DND-41 (cell line): ENCODE data around the gene MYH13.

ENCODE experiments used
- ATAC-seq: fragments of 200-7000 bp; cut with Tn5 transposase; 3 replicates; pipeline ENCODE4 v1.9.1; 2021; ENCODE audit warnings: low read depth; ENCODE audit not compliant: insufficient read depth
- DNase-seq: peaks from one replicate; pipeline ENCODE4 v3.0.0-alpha.2; 2020
- H2AFZ ChIP-seq: 2 replicates; pipeline ENCODE4 v1.6.0; 2012; ENCODE audit warnings: low read depth, low read length
- H3K27ac ChIP-seq: 2 replicates; pipeline ENCODE4 v1.5.1; 2012; ENCODE audit warnings: low read length, inconsistent platforms
- H3K27me3 ChIP-seq: fragments of 200-600 bp; sonication (generic); 2 replicates; pipeline ENCODE4 v1.6.0; 2012; ENCODE audit warnings: low read length, mild to moderate bottlenecking, inconsistent platforms; ENCODE audit not compliant: insufficient read depth, poor library complexity
- H3K36me3 ChIP-seq: 2 replicates; pipeline ENCODE4 v1.5.1; 2012; ENCODE audit warnings: low read length, inconsistent platforms; ENCODE audit not compliant: insufficient read depth
- H3K4me1 ChIP-seq: 2 replicates; pipeline ENCODE4 v1.5.1; 2012; ENCODE audit warnings: mild to moderate bottlenecking, low read length; ENCODE audit not compliant: insufficient read depth
- H3K4me2 ChIP-seq: 2 replicates; pipeline ENCODE4 v1.6.0; 2012; ENCODE audit warnings: mild to moderate bottlenecking, moderate library complexity, low read length, inconsistent platforms; ENCODE audit not compliant: insufficient read depth
- H3K4me3 ChIP-seq, 2 experiments: fragments of 200-600 bp in 1 of 2; shearing (Covaris generic) in 1 of 2; 2 replicates each; pipeline ENCODE4 v1.5.1; 2012 to 2016; ENCODE audit warnings: inconsistent platforms in 2 of 2, low read length in 2 of 2, mild to moderate bottlenecking in 2 of 2, low read depth in 1 of 2, moderate library complexity in 1 of 2
- H3K79me2 ChIP-seq: 2 replicates; pipeline ENCODE4 v1.6.0; 2012; ENCODE audit warnings: low read length, inconsistent platforms; ENCODE audit not compliant: insufficient read depth
- H3K9ac ChIP-seq: 2 replicates; pipeline ENCODE4 v1.6.0; 2012; ENCODE audit warnings: low read depth, mild to moderate bottlenecking, inconsistent platforms, low read length, moderate library complexity
- H3K9me3 ChIP-seq: 2 replicates; pipeline ENCODE4 v1.5.1; 2012; ENCODE audit warnings: low read length, moderate library complexity, mild to moderate bottlenecking, inconsistent platforms; ENCODE audit not compliant: insufficient read depth, severe bottlenecking
- H4K20me1 ChIP-seq: 2 replicates; pipeline ENCODE4 v1.6.0; 2012; ENCODE audit warnings: low read length; ENCODE audit not compliant: insufficient read depth
- EZH2 ChIP-seq: IDR thresholded peaks from 3 replicates; pipeline ENCODE4 v1.6.1; 2012; ENCODE audit warnings: borderline replicate concordance, low read depth, mild to moderate bottlenecking, moderate library complexity, low read length, inconsistent platforms; ENCODE audit not compliant: severe bottlenecking
- TF ChIP-seq, protein P1 (sequence below): IDR thresholded peaks from 2 replicates; pipeline ENCODE4 v1.5.1; 2012; ENCODE audit warnings: borderline replicate concordance, low read length, moderate library complexity, mild to moderate bottlenecking; ENCODE audit not compliant: poor library complexity, severe bottlenecking; ENCODE audit errors: extremely low read depth

The MYH13 gene

DNA sequence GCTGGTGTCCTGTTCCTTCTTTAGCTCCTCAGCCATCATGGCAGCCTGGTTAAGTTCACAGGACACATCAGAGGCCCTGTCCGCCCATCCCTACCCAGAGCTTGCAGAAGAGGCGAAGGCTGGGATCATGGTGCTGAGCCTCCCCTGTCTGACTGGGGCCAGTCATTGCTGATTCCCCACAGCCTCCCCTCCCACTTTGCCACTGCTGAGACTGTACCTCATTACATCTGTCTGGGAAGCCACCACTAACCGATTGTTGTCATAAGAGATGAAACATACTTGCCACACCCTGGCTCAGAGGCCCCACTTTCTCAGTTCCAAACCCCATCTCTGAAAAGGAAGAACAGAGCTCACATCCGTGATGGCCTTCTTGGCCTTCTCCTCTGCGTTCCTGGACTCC is 66.2 kb downstream of the MYH13 start:
- Histone ChIP-seq H2AFZ (no peak overlapping the region), H3K9me3 (no peaks in the 10 kb centered on the region), H3K27ac (no peak overlapping the region), H3K4me1 (no peaks in the 10 kb centered on the region), H3K27me3 (peaks cover 8% of the 10 kb centered on the region), H3K4me3 (no peak overlapping the region), H3K4me2 (no peak overlapping the region), H4K20me1 (no peaks in the 10 kb centered on the region), H3K36me3 (no peaks in the 10 kb centered on the region), H3K9ac (no peak overlapping the region), H3K79me2 (no peaks in the 10 kb centered on the region)
- DNase-seq (no peak), ATAC-seq (no peak)
- TF ChIP-seq, protein P1, sequence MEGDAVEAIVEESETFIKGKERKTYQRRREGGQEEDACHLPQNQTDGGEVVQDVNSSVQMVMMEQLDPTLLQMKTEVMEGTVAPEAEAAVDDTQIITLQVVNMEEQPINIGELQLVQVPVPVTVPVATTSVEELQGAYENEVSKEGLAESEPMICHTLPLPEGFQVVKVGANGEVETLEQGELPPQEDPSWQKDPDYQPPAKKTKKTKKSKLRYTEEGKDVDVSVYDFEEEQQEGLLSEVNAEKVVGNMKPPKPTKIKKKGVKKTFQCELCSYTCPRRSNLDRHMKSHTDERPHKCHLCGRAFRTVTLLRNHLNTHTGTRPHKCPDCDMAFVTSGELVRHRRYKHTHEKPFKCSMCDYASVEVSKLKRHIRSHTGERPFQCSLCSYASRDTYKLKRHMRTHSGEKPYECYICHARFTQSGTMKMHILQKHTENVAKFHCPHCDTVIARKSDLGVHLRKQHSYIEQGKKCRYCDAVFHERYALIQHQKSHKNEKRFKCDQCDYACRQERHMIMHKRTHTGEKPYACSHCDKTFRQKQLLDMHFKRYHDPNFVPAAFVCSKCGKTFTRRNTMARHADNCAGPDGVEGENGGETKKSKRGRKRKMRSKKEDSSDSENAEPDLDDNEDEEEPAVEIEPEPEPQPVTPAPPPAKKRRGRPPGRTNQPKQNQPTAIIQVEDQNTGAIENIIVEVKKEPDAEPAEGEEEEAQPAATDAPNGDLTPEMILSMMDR, result no peak
- no peak for TF ChIP-seq EZH2

DNA sequence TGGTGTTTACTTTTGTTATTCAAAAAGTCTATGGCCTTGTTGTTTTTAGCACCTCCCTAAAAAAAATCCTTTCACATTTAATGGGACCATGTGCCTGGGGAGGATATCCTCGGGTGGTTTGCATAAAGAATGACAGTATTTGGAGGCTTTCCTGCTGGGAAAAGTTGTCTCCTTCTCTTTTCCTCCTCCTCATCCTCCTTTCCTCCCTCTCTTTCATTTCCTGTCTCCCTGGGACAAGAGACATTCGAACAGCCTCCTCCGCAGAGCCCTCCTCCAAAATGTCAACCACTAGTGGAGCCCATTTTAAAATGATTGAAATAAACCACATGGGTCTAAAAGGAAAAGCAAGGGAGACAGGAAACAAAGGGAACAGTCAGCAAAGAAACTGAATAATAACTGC is 67.4 kb downstream of the MYH13 start:
- DNase-seq (no peak), ATAC-seq (no peak)
- no peaks in the 10 kb centered on the region for H3K9me3 ChIP-seq
- H3K4me3 ChIP-seq, result no peak overlapping the region
- no peak overlapping the region for H3K9ac ChIP-seq
- TF ChIP-seq, protein P1, result no peak
- TF ChIP-seq EZH2, result no peak
- H3K27me3 ChIP-seq, result peaks cover 8% of the 10 kb centered on the region
- no peak overlapping the region for H2AFZ ChIP-seq
- H4K20me1 ChIP-seq, result no peaks in the 10 kb centered on the region
- H3K4me2 ChIP-seq, result no peak overlapping the region
- no peak overlapping the region for H3K27ac ChIP-seq
- no peaks in the 10 kb centered on the region for H3K79me2 ChIP-seq
- H3K36me3 ChIP-seq, result no peaks in the 10 kb centered on the region
- H3K4me1 ChIP-seq, result no peaks in the 10 kb centered on the region

- Histone ChIP-seq H3K79me2 (no peaks in the 10 kb centered on the region), H3K4me2 (no peak overlapping the region), H3K27me3 (peaks cover 8% of the 10 kb centered on the region), H3K36me3 (no peaks in the 10 kb centered on the region), H3K9me3 (no peaks in the 10 kb centered on the region), H3K9ac (no peak overlapping the region), H3K27ac (no peak overlapping the region), H4K20me1 (no peaks in the 10 kb centered on the region), H2AFZ (no peak overlapping the region), H3K4me1 (no peaks in the 10 kb centered on the region), H3K4me3 (no peak overlapping the region)
- TF ChIP-seq, protein P1, result no peak
- no peak for TF ChIP-seq EZH2
- ATAC-seq, result no peak
- no peak for DNase-seq
Measured at GRCh38 chr17:10304758-10305300, 68.0 kb downstream of the MYH13 start.

GRCh38 chr17:10297691-10298090 is 75.1 kb downstream of the MYH13 start:
- no peak for ATAC-seq
- Histone ChIP-seq H3K4me2 (no peak overlapping the region), H4K20me1 (no peaks in the 10 kb centered on the region), H3K4me3 (no peak overlapping the region), H3K9me3 (no peaks in the 10 kb centered on the region), H3K4me1 (no peaks in the 10 kb centered on the region), H2AFZ (no peak overlapping the region), H3K27ac (no peak overlapping the region), H3K27me3 (no peaks in the 10 kb centered on the region), H3K79me2 (no peaks in the 10 kb centered on the region), H3K36me3 (no peaks in the 10 kb centered on the region), H3K9ac (no peak overlapping the region)
- DNase-seq, result no peak
- TF ChIP-seq, protein P1, result no peak
- TF ChIP-seq EZH2, result no peak
